Measurements from ENCODE around the gene HNRNPF.
"Not testable (repeated sequence)": the region's sequence is repeated elsewhere in the genome, so short reads cannot be mapped to it uniquely, and the experiment has no call there.

DNA sequence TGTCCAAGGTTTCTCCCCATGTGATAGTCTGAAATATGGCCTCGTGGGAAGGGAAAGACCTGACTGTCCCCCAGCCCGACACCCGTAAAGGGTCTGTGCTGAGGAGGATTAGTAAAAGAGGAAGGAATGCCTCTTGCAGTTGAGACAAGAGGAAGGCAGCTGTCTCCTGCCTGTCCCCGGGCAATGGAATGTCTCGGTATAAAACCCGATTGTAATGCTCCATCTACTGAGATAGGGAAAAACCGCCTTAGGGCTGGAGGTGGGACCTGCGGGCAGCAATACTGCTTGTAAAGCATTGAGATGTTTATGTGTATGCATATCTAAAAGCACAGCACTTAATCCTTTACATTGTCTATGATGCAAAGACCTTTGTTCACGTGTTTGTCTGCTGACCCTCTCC is 71.5 kb downstream of the HNRNPF start:
- TF ChIP-seq, protein P1, sequence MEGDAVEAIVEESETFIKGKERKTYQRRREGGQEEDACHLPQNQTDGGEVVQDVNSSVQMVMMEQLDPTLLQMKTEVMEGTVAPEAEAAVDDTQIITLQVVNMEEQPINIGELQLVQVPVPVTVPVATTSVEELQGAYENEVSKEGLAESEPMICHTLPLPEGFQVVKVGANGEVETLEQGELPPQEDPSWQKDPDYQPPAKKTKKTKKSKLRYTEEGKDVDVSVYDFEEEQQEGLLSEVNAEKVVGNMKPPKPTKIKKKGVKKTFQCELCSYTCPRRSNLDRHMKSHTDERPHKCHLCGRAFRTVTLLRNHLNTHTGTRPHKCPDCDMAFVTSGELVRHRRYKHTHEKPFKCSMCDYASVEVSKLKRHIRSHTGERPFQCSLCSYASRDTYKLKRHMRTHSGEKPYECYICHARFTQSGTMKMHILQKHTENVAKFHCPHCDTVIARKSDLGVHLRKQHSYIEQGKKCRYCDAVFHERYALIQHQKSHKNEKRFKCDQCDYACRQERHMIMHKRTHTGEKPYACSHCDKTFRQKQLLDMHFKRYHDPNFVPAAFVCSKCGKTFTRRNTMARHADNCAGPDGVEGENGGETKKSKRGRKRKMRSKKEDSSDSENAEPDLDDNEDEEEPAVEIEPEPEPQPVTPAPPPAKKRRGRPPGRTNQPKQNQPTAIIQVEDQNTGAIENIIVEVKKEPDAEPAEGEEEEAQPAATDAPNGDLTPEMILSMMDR (IDR thresholded peaks at IDR 0.05): not testable (repeated sequence)
- not testable (repeated sequence) for TF ChIP-seq EZH2, EZH2phosphoT487 (IDR thresholded peaks at IDR 0.05)

Measured in neural progenitor cell (in vitro differentiated cells).